CD4-positive, alpha-beta T cell treated with Interleukin-12 subunit alpha and Interleukin-12 subunit beta, for 1 hour (primary cell): ENCODE measurements around the gene ABLIM3.
A peak's percentile ranks its signal among the peaks of the same experiment; 100 is the strongest.
"Not testable (repeated sequence)": the region's sequence is repeated elsewhere in the genome, so short reads cannot be mapped to it uniquely, and the experiment has no call there.

Experiments used
- DNase-seq: peaks from one replicate; pipeline ENCODE4 v3.0.0-alpha.2; 2020

The ABLIM3 gene

GRCh38 chr5:149262315-149262714 is 121.0 kb downstream of the ABLIM3 start:
- DNase-seq = no peak

- DNase-seq = peak; percentile 36
These were observed 123.3 kb downstream of the ABLIM3 start for GRCh38 chr5:149264439-149265067.

DNA sequence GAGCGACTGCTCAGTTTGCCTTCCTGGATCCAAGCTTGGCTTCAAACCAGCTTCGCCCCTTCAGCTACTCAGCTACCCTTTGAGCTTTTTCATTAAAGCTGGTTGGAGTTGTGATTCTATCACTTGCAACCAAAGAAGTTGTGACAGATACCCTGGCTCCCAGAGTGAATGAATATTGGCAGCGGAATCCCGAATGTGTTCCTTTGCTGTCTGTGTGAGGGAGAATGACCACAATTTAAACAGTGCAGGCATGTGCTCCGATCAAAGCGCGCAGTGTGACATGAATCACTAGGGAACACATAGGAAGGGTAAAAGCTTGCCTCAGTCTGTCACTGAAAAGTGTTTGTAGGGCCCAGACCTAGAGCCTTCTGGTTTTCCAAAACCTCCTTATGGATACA is 123.8 kb downstream of the ABLIM3 start:
- no peak for DNase-seq

GRCh38 chr5:149265597-149265996 is 124.3 kb downstream of the ABLIM3 start:
- DNase-seq = no peak

DNA sequence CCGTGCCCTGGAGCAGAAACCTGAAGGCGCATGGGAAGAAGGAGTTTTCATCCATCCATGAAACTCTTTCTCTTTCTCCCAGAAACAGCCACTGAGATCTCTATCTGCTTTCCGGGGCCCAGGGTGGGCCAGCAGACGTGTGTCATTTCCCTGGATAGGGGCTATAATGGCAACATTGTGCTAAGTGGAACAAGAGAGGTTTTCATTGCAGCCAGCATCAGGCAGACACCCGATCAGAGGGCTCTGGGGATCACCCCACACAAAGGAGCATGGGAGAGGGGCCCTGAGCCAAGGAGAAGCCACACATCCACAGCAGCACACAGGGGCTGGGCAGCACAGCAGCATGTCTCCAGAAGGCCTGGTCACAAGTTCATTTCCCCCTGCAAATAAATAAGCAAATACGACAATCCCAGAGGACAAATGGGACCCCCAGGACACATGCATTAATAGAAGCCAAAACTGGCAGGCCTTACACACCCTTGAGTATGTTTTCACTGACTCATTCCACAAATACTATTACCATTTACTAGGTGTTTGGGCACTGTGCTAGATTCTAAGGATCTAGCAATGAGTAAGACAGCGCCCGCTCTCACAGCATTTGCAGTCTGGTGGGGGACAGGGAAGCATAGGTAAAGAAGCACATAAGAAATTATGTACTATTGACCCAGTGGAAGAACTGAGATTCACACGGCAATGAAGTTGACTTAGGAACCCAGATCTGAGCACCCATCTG is 126.1 kb downstream of the ABLIM3 start:
- no peak for DNase-seq

GRCh38 chr5:149268928-149269557 is 127.8 kb downstream of the ABLIM3 start:
- DNase-seq = peak; percentile 54

GRCh38 chr5:149271195-149271715 is 130.0 kb downstream of the ABLIM3 start:
- no peak for DNase-seq

DNA sequence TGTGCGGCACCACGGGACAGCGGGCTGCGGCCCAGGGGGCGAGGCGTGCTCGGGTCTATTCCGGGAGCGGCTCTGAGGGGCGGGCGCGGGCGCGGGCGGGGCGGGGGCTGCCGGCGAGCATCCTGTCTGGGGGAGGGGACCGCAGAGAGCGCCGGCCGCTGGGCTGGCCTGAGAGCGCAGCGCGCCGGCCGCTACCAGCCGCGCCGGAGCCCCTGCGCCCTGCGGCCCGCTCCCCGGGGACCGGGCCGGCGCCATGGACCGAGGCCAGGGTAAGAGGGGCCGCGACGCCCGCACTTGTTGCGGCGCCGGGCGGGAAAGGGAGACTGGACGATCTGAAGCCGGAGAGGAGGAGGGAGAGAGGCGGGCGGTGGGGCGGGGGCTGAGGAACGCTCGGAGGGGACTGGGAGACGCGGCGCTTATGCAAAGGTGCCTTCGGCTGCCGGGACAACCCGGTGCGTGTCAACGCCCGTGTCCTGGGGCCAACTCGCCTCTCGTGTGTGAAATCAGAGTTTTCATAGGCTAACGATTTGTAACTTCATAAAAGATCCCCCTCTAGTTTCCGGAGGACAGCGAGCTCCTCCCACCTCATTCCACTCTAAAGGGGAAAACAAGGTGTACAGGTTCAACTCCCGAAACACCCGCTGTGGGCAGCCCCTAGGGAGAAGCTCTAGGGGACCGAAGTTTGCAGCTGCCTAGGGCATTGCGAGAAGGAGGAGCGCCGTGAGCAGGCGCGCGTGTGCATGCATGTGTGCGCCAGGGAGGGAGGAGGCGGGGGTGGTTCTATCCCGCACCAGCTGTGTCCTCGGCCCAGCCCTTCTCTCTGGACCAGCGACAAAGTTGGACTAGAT is 130.6 kb downstream of the ABLIM3 start, which contains the start of gene AFAP1L1:
Gene AFAP1L1 (plus strand): TSS at position 144 of the 848 bp plus-strand sequence. CDS start 110 bp downstream, at position 254.
- no peak for DNase-seq

DNA sequence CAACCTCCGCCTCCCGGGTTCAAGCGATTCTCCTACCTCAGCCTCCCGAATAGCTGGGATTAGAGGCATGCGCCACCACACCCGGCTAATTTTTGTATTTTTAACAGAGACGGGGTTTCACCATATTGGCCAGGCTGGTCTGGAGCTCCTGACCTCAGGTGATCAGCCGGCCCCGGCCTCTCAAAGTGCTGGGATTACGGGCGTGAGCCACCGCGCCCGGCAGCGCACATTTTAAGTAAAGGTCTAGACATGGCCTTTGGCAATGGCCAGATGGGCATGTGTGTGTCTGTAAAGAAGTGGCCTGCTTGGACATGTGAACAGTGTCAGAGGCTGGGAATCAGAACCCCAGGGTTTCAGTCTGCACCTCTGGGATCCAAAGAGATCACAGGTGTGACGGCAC is 131.5 kb downstream of the ABLIM3 start:
- DNase-seq = not testable (repeated sequence)

GRCh38 chr5:149273237-149273636 is 131.9 kb downstream of the ABLIM3 start:
- no peak for DNase-seq

DNA sequence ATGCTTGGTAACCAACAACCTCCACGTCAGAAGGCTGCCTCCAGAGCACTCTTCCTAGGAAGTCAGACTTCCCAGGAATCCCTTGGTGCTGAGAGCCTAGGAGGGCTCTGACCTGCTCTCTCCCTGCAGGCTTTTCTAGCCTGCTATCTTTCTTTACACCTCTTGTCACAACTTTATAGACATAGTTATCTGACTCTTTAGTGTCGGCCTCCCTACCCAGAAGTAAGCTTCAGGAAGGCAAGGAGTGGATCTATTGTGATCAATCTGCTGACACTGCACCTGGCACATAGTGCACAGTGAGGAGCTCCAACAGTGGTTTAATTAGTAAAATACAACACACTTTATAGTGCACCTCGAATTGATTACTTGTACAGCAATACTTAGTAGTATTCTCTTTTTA is 132.7 kb downstream of the ABLIM3 start:
- no peak for DNase-seq

- DNase-seq = no peak
These were observed 133.6 kb downstream of the ABLIM3 start for GRCh38 chr5:149274939-149275338.

GRCh38 chr5:149277801-149278200 is 136.5 kb downstream of the ABLIM3 start:
- no peak for DNase-seq

- no peak for DNase-seq
These were observed 137.3 kb downstream of the ABLIM3 start for GRCh38 chr5:149278451-149279210.

DNA sequence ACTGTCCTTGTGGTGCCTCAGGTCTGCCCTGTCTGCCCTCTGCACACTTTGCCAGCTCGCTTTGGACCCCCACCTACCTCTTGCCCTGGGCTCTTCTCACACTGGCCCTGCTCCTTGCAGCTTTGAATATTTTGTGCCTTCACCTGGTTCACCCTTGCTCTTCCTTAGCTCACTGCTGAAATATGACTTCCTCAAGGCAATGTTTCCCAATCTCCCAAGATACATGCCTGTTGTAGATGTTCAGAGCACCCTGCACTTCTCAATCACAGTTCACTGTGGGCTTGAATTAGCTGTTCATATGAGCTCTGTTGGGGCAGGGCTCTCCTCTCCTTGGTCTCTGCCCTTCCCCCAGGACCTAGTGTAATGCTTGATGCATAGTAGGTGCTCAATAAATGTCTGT is 138.4 kb downstream of the ABLIM3 start:
- DNase-seq = no peak

- no peak for DNase-seq
These were observed 138.8 kb downstream of the ABLIM3 start for GRCh38 chr5:149280124-149280523.

- no peak for DNase-seq
These were observed 139.5 kb downstream of the ABLIM3 start for GRCh38 chr5:149280802-149281201.

- DNase-seq = no peak
These were observed 141.0 kb downstream of the ABLIM3 start for GRCh38 chr5:149282027-149282965.

DNA sequence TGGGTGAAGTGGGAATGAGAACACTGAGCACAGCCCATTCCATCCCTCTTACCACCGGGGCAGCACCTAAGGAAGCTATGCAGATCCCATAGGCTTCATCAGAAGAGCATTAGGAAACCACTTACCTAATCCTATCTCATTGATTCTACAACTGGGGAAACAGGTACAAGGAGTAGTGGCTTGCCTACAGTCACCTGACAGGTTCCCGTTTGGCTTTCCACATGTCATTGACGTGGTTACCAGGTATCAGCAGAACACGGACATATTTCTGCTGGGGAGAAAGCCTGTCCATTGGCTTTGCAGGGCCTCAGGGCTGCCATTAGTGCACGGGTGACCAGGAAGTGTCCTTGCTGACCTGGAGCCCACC is 141.7 kb downstream of the ABLIM3 start:
- DNase-seq = no peak

- no peak for DNase-seq
These were observed 142.6 kb downstream of the ABLIM3 start for GRCh38 chr5:149283626-149284480.
